Measurements from ENCODE around the gene KCNQ1. TPM values are rescaled to one million over a fixed set of nuclear protein-coding genes. Genes with fewer than 3 reads are reported as not detected.

KCNQ1 gene
- total and polyA plus RNA-seq, 2 of the 13 experiments (the other 11 are each of a cell fraction or from before 2014, with no cell fraction given): 0.02 to 0.08 TPM

DNA sequence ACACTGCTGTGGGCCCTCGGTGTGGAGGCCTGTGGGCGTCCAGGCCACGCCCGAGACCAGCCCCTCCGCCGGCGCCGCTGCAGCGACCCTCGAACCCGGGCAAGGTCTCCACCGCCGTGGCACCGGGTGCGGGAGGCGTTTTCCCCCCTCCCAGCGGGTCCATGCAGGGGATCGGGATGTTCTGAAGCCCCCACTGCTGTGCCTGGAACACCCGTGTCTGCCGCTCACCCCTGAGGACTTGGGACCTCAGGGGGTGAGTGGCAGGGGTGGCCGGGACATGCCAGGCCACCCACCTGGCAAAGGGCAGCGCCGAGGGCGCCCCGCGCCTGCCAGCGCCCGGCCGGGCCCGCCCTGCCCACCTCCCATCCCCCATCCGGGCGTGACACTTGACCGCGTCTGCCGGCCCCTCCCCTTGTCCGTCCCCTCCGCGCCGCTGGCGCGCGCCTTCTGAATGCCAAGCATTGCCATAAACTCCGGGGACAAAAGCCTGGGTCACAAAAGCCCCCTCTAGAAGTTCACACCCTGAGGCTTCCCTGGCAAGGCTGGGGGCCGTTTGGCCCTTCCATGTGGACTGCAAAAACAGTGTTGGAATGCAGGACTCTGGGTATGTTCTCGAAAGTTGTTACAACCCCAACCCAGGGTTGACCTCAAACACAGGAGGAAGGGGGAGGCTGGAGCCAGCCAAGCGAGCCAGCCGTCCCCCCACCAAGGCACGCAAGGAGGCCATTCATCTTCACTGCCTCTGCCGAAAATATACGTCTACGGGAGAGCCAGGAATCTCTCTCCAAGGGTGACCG lies 255.8 kb downstream of the KCNQ1 start (continued):
- TF ChIP-seq, protein P1, sequence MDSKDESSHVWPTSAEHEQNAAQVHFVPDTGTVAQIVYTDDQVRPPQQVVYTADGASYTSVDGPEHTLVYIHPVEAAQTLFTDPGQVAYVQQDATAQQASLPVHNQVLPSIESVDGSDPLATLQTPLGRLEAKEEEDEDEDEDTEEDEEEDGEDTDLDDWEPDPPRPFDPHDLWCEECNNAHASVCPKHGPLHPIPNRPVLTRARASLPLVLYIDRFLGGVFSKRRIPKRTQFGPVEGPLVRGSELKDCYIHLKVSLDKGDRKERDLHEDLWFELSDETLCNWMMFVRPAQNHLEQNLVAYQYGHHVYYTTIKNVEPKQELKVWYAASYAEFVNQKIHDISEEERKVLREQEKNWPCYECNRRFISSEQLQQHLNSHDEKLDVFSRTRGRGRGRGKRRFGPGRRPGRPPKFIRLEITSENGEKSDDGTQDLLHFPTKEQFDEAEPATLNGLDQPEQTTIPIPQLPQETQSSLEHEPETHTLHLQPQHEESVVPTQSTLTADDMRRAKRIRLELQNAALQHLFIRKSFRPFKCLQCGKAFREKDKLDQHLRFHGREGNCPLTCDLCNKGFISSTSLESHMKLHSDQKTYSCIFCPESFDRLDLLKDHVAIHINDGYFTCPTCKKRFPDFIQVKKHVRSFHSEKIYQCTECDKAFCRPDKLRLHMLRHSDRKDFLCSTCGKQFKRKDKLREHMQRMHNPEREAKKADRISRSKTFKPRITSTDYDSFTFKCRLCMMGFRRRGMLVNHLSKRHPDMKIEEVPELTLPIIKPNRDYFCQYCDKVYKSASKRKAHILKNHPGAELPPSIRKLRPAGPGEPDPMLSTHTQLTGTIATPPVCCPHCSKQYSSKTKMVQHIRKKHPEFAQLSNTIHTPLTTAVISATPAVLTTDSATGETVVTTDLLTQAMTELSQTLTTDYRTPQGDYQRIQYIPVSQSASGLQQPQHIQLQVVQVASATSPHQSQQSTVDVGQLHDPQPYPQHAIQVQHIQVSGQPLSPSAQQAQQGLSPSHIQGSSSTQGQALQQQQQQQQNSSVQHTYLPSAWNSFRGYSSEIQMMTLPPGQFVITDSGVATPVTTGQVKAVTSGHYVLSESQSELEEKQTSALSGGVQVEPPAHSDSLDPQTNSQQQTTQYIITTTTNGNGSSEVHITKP (CRISPR knock-in tag; IDR thresholded peaks at IDR 0.05; ENCODE audit: low read depth): no peak
- no peak for TF ChIP-seq ZNF652 (CRISPR knock-in tag; IDR thresholded peaks at IDR 0.05; ENCODE audit: borderline replicate concordance, low read depth)
- TF ChIP-seq SRY (CRISPR knock-in tag; IDR thresholded peaks at IDR 0.05): 0 out of 2 replicates have a peak, but pooled peaks have one; percentile 8
- no peak for TF ChIP-seq NFIC (IDR thresholded peaks at IDR 0.05; ENCODE audit: low read length)
- TF ChIP-seq LCORL (IDR thresholded peaks at IDR 0.05): no peak
- TF ChIP-seq LCORL (CRISPR knock-in tag; IDR thresholded peaks at IDR 0.05): 0 out of 2 replicates have a peak, but pooled peaks have one; percentile 8
- TF ChIP-seq HNRNPL (IDR thresholded peaks at IDR 0.05; ENCODE audit: low read depth, low read length): peak; percentile 93; the same call in 1 of the 2 replicates
- no peak for TF ChIP-seq ZNF253 (CRISPR knock-in tag; IDR thresholded peaks at IDR 0.05; ENCODE audit: borderline replicate concordance)
- TF ChIP-seq MBNL3 (CRISPR knock-in tag; conservative IDR thresholded peaks at IDR 0.05): no peak
- TF ChIP-seq, protein P2, sequence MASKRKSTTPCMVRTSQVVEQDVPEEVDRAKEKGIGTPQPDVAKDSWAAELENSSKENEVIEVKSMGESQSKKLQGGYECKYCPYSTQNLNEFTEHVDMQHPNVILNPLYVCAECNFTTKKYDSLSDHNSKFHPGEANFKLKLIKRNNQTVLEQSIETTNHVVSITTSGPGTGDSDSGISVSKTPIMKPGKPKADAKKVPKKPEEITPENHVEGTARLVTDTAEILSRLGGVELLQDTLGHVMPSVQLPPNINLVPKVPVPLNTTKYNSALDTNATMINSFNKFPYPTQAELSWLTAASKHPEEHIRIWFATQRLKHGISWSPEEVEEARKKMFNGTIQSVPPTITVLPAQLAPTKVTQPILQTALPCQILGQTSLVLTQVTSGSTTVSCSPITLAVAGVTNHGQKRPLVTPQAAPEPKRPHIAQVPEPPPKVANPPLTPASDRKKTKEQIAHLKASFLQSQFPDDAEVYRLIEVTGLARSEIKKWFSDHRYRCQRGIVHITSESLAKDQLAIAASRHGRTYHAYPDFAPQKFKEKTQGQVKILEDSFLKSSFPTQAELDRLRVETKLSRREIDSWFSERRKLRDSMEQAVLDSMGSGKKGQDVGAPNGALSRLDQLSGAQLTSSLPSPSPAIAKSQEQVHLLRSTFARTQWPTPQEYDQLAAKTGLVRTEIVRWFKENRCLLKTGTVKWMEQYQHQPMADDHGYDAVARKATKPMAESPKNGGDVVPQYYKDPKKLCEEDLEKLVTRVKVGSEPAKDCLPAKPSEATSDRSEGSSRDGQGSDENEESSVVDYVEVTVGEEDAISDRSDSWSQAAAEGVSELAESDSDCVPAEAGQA (IDR thresholded peaks at IDR 0.05; ENCODE audit: low read depth): no peak
- TF ChIP-seq, protein P2 (CRISPR knock-in tag; IDR thresholded peaks at IDR 0.05; ENCODE audit: borderline replicate concordance): no peak
- no peak for TF ChIP-seq ZNF75D (CRISPR knock-in tag; IDR thresholded peaks at IDR 0.05; ENCODE audit: borderline replicate concordance)
- TF ChIP-seq MTA3 (CRISPR knock-in tag; IDR thresholded peaks at IDR 0.05): no peak
- TF ChIP-seq GABPA (IDR thresholded peaks at IDR 0.05; ENCODE audit: low read depth, low read length): no peak
- TF ChIP-seq GABPA (CRISPR knock-in tag; IDR thresholded peaks at IDR 0.05; ENCODE audit: low read depth): no peak
- no peak for TF ChIP-seq RBAK (CRISPR knock-in tag; IDR thresholded peaks at IDR 0.05)
- no peak for TF ChIP-seq HHEX (CRISPR knock-in tag; IDR thresholded peaks at IDR 0.05)
- TF ChIP-seq SP4 (CRISPR knock-in tag; IDR thresholded peaks at IDR 0.05): peak; percentile 8; the same call in 1 of the 2 replicates
- TF ChIP-seq SP5 (CRISPR knock-in tag; IDR thresholded peaks at IDR 0.05; ENCODE audit: borderline replicate concordance, low read depth): peak; percentile 67
- TF ChIP-seq TGIF2 (CRISPR knock-in tag; IDR thresholded peaks at IDR 0.05): peak; percentile 40; the same call in 1 of the 2 replicates
- TF ChIP-seq HDAC1 (CRISPR knock-in tag; IDR thresholded peaks at IDR 0.05): peak; percentile 41
- no peak for TF ChIP-seq ZBTB7B (CRISPR knock-in tag; IDR thresholded peaks at IDR 0.05)
- no peak for TF ChIP-seq U2AF1 (optimal IDR thresholded peaks at IDR 0.05; ENCODE audit: low read depth, low read length)

Measured in HepG2 (cell line).